Retinal pigment epithelial cell (primary cell): ENCODE measurements around the gene FAM120AOS.

Experiments used
- DNase-seq: peaks from one replicate; pipeline ENCODE4 v3.0.0-alpha.2; 2010; ENCODE audit warnings: low read depth
- H3K4me3 ChIP-seq: 2 replicates; pipeline ENCODE4 v1.5.1; 2011; ENCODE audit warnings: mild to moderate bottlenecking, low read length, control low read depth, moderate library complexity
- CTCF ChIP-seq: conservative IDR thresholded peaks from 2 replicates; pipeline ENCODE4 v1.5.1; 2011; ENCODE audit warnings: low read depth, low read length, control low read depth, inconsistent platforms

FAM120AOS gene

GRCh38 chr9:93463638-93464248 is 10.4 kb upstream of the FAM120AOS start:
- no peak for TF ChIP-seq CTCF
- no peak for DNase-seq
- no peak overlapping the region for H3K4me3 ChIP-seq

- DNase-seq = no peak
- no peak for TF ChIP-seq CTCF
- no peak overlapping the region for H3K4me3 ChIP-seq
Measured at GRCh38 chr9:93461821-93462220, 8.4 kb upstream of the FAM120AOS start.

- H3K4me3 ChIP-seq = no peak overlapping the region
- no peak for DNase-seq
- TF ChIP-seq CTCF = no peak
Measured at GRCh38 chr9:93461414-93461743, 8.0 kb upstream of the FAM120AOS start.

GRCh38 chr9:93460689-93461413 is 7.5 kb upstream of the FAM120AOS start:
- no peak for TF ChIP-seq CTCF
- no peak overlapping the region for H3K4me3 ChIP-seq
- DNase-seq = no peak

GRCh38 chr9:93459432-93459847 is 6.1 kb upstream of the FAM120AOS start:
- DNase-seq = no peak
- H3K4me3 ChIP-seq = no peak overlapping the region
- no peak for TF ChIP-seq CTCF

- H3K4me3 ChIP-seq = no peak overlapping the region
- no peak for DNase-seq
- no peak for TF ChIP-seq CTCF
Measured at GRCh38 chr9:93458712-93459111, 5.3 kb upstream of the FAM120AOS start.

- no peak for TF ChIP-seq CTCF
- H3K4me3 ChIP-seq = no peak overlapping the region
- DNase-seq = no peak
Measured at GRCh38 chr9:93457006-93457405, 3.6 kb upstream of the FAM120AOS start.
